HepG2 (cell line): Measurements from ENCODE around the gene ANKS1A. TPM values are rescaled to one million over a fixed set of nuclear protein-coding genes. Genes with fewer than 3 reads are reported as not detected.

Experiments
- ATAC-seq: fragments of 200-7000 bp; cut with Tn5 transposase; 3 replicates; pipeline ENCODE4 v1.9.1; 2020; ENCODE audit warnings: mild to moderate bottlenecking, moderate library complexity
- BruUV-seq: library from RNA; stranded (reverse); fragments of 400-500 nt; replicated peaks from 2 replicates; lab custom pipeline; 2021; lab: Mats Ljungman, UMichigan
- CTCF ChIA-PET: fragments of 300-600 bp; formaldehyde crosslinking; extraction: SDS; loops from one replicate; lab custom pipeline; 2021; ENCODE audit warnings: low total read pairs, inconsistent platforms, low intra/inter-chr PET ratio; lab: Yijun Ruan, JAX
- POLR2A ChIA-PET: fragments of 350-600 bp; sonication (Branson Sonifier 250); formaldehyde crosslinking; loops from one replicate; lab custom pipeline; 2020; ENCODE audit warnings: antibody characterized with exemption, inconsistent platforms; lab: Yijun Ruan, JAX
- DNase-seq: peaks from one replicate; pipeline ENCODE4 v3.0.0-alpha.2; 2015; ENCODE audit warnings: low spot score
- FAIRE-seq: peaks from 3 replicates; lab custom pipeline; 2011; peaks lifted over from hg19 to GRCh38; lab: Jason Lieb, UNC
- H2AFZ ChIP-seq: one replicate; pipeline ENCODE4 v1.6.1; 2011; ENCODE audit warnings: low read length, inconsistent platforms
- H3K27ac ChIP-seq: fragments of 300-600 bp; 3 replicates; pipeline ENCODE4 v1.8.0; 2011; ENCODE audit warnings: mixed run types, mild to moderate bottlenecking, mixed read lengths, low read length, inconsistent platforms; ENCODE audit not compliant: insufficient read depth; ENCODE audit errors: extremely low read length
- H3K27me3 ChIP-seq, 2 experiments: fragments of 200-600 bp in 1 of 2; 2 replicates in 1 of 2; 3 replicates in 1 of 2; pipeline versions ENCODE4 v1.6.0 to v1.8.0; 2011; ENCODE audit warnings: low read length in 2 of 2, mild to moderate bottlenecking in 2 of 2, moderate library complexity in 2 of 2, inconsistent platforms in 1 of 2; ENCODE audit not compliant: insufficient read depth in 2 of 2, control insufficient read depth in 1 of 2
- H3K36me3 ChIP-seq, 2 experiments: fragments of 200-600 bp in 1 of 2; replicated peaks in 1 of 2; 2 replicates in 1 of 2; 3 replicates in 1 of 2; pipeline versions ENCODE4 v1.5.1 to v1.8.0; 2011; ENCODE audit warnings: low read length in 2 of 2, inconsistent platforms in 1 of 2; ENCODE audit not compliant: insufficient read depth in 2 of 2, control insufficient read depth in 1 of 2
- H3K4me1 ChIP-seq: 2 replicates; pipeline ENCODE4 v1.5.1; 2012; ENCODE audit warnings: low read length, inconsistent platforms; ENCODE audit not compliant: insufficient read depth
- H3K4me2 ChIP-seq: 2 replicates; pipeline ENCODE4 v1.6.0; 2011; ENCODE audit warnings: low read depth, low read length, inconsistent platforms
- H3K4me3 ChIP-seq, 3 experiments: fragments of 200-600 bp in 1 of 3; sonication (generic), shearing (Covaris generic) in 1 of 3; replicated peaks in 1 of 3; 2 replicates each; pipeline ENCODE4 v1.5.1; 2011 to 2016; ENCODE audit warnings: low read length in 3 of 3, inconsistent platforms in 2 of 3, low read depth in 2 of 3, mild to moderate bottlenecking in 2 of 3, control low read depth in 1 of 3, mixed read lengths in 1 of 3; ENCODE audit not compliant: insufficient read depth in 1 of 3
- H3K79me2 ChIP-seq: one replicate; pipeline ENCODE4 v1.6.1; 2011; ENCODE audit warnings: low read length, inconsistent platforms; ENCODE audit not compliant: insufficient read depth
- H3K9ac ChIP-seq: 2 replicates; pipeline ENCODE4 v1.6.0; 2011; ENCODE audit warnings: mild to moderate bottlenecking, low read depth, low read length, inconsistent platforms; ENCODE audit not compliant: insufficient read depth
- H3K9me3 ChIP-seq: 2 replicates; pipeline ENCODE4 v1.5.1; 2012; ENCODE audit warnings: mild to moderate bottlenecking, low read length
- H4K20me1 ChIP-seq: 2 replicates; pipeline ENCODE4 v1.6.0; 2011; ENCODE audit warnings: inconsistent platforms, mild to moderate bottlenecking, low read length, moderate library complexity; ENCODE audit not compliant: insufficient read depth
- MATR3 ChIP-seq: sonication (generic); formaldehyde crosslinking; IDR thresholded peaks from 2 replicates; pipeline ENCODE4 v1.4.0; 2020; ENCODE audit warnings: missing genetic modification reagents
- PHF20 ChIP-seq: sonication (generic); formaldehyde crosslinking; IDR thresholded peaks from 2 replicates; pipeline ENCODE4 v1.5.0; 2020; ENCODE audit warnings: mild to moderate bottlenecking, missing genetic modification reagents
- RAD51 ChIP-seq: fragments of 450-650 bp; IDR thresholded peaks from 2 replicates; pipeline ENCODE4 v1.6.1; 2016; ENCODE audit warnings: borderline replicate concordance
- RFXANK ChIP-seq: IDR thresholded peaks from 2 replicates; pipeline ENCODE4 v1.6.1; 2016
- SKI ChIP-seq: fragments of 450-650 bp; IDR thresholded peaks from one replicate; pipeline ENCODE4 v1.6.1; 2018; ENCODE audit warnings: mild to moderate bottlenecking; ENCODE audit not compliant: partially characterized antibody
- ZNF101 ChIP-seq: sonication (generic); formaldehyde crosslinking; IDR thresholded peaks from 2 replicates; pipeline ENCODE4 v1.4.0; 2020; ENCODE audit warnings: mild to moderate bottlenecking, low read depth, missing genetic modification reagents, borderline replicate concordance
- ZNF280D ChIP-seq: sonication (generic); formaldehyde crosslinking; IDR thresholded peaks from 2 replicates; pipeline ENCODE4 v1.5.1; 2020; ENCODE audit warnings: mild to moderate bottlenecking, missing genetic modification reagents
- ZNF441 ChIP-seq: sonication (generic); formaldehyde crosslinking; IDR thresholded peaks from 2 replicates; pipeline ENCODE4 v1.7.0; 2021; ENCODE audit warnings: missing genetic modification reagents, borderline replicate concordance
- ZNF577 ChIP-seq: sonication (generic); formaldehyde crosslinking; IDR thresholded peaks from 2 replicates; pipeline ENCODE4 v1.4.0; 2020; ENCODE audit warnings: mild to moderate bottlenecking, low read depth, missing genetic modification reagents, borderline replicate concordance
- ZNF607 ChIP-seq: sonication (generic); formaldehyde crosslinking; IDR thresholded peaks from 2 replicates; pipeline ENCODE4 v1.5.1; 2020; ENCODE audit warnings: missing genetic modification reagents, mild to moderate bottlenecking, borderline replicate concordance
- ZNF788 ChIP-seq: sonication (generic); formaldehyde crosslinking; IDR thresholded peaks from 2 replicates; pipeline ENCODE4 v1.5.0; 2020; ENCODE audit warnings: mild to moderate bottlenecking, missing genetic modification reagents, borderline replicate concordance
- WGBS: methylation state at CpG from one replicate; pipeline ENCODE4 v1.1.6; 2017; ENCODE audit warnings: low lambda C conversion rate; 5-methylcytosine and 5-hydroxymethylcytosine counted together
- in situ Hi-C: cut with HindIII; loops from 2 replicates; pipeline ENCODE4 v1.10.0; 2017; ENCODE audit warnings: low pct_unique_long_range_greater_than_20kb; ENCODE audit not compliant: extremely low pct_ligation_motif_present
- intact Hi-C: fragments of 100-400 bp; cut with micrococcal nuclease; formaldehyde crosslinking; loops from one replicate; pipeline ENCODE4 v1.10.0; 2022; ENCODE audit not compliant: unreplicated experiment
- polyA plus RNA-seq, 8 experiments: library from polyadenylated mRNA; depleted of rRNA in 3 of 8; stranded (reverse) in 7 of 8; unstranded in 1 of 8; fragments of >200 nt; fragmentation: Illumina TruSeq in 4 of 8; extraction: Trizol in 4 of 8; gene quantifications; 2 replicates each; pipeline versions ENCODE4 v1.2.1 to v1.2.3, GENCODE V29; 2011 to 2016; ENCODE audit warnings: low read depth in 4 of 8, missing spikeins in 1 of 8, mixed read lengths in 1 of 8; ENCODE audit not compliant: insufficient read depth in 1 of 8
- total RNA-seq, 5 experiments: library from RNA; depleted of rRNA; stranded (reverse); fragments of >200 nt; fragmentation: Illumina TruSeq; extraction: Trizol; gene quantifications; 2 replicates each; pipeline ENCODE4 v1.2.3, GENCODE V29; 2016; ENCODE audit warnings: low read depth in 1 of 5
- TF ChIP-seq, protein P1 (sequence below): sonication (generic); formaldehyde crosslinking; conservative IDR thresholded peaks from 2 replicates; pipeline ENCODE4 v1.4.0; 2020; ENCODE audit warnings: missing genetic modification reagents

Gene ANKS1A
- total and polyA plus RNA-seq, 2 of the 13 experiments (the other 11 are each of a cell fraction or from before 2014, with no cell fraction given): 7.2 to 15.1 TPM

DNA sequence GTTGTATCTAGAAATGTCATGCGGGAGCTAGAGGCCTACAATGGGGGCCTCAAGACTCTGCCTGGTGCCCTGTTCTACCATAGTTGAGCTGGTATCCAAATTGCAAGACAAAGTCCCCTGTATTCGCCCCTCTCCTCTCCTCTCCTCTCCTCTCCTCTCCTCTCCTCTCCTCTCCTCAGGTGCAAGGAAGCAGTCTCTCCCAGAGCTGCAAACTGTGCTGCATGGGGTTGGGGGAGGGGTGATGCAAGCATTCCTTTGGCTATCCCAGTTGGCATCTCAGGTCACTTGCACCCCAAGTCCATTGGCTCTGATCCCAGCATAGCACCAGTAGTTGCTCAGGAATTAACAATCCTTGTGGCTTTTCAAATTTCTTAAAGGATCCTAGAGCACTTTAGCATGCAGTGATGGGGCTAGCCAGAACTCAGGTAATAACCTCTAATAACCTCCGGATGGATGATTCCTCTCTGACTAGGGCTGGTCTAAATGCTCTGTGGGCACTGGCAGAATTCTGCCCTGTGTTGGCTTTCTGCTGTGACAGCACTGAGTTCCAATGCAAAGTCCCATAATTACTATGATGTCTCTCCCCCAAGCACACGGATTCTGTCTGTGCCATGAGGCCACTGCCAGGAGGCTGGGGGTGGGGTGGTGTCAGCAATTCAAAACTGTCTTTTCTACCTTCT is 36.5 kb upstream of the ANKS1A start:
- Histone ChIP-seq H2AFZ (no peak overlapping the region), H3K27ac (no peak overlapping the region), H3K79me2 (no peaks in the 10 kb centered on the region), H3K27me3 (no peaks in the 10 kb centered on the region), H4K20me1 (no peaks in the 10 kb centered on the region), H3K36me3 (peaks cover 40 to 76% of the 10 kb centered on the region in 2 experiments), H3K4me3 (no peak overlapping the region), H3K4me2 (no peak overlapping the region), H3K9ac (no peak overlapping the region), H3K4me1 (no peaks in the 10 kb centered on the region), H3K9me3 (no peaks in the 10 kb centered on the region)
- ATAC-seq (no peak), FAIRE-seq (no peak), DNase-seq (no peak)
- in situ Hi-C loops (no loop called here), intact Hi-C loops (no loop called here)
- BruUV-seq: no TSS peak
- 96% methylated on average over 4 of the region's 4 CpGs for WGBS
- TF ChIP-seq, protein P1, sequence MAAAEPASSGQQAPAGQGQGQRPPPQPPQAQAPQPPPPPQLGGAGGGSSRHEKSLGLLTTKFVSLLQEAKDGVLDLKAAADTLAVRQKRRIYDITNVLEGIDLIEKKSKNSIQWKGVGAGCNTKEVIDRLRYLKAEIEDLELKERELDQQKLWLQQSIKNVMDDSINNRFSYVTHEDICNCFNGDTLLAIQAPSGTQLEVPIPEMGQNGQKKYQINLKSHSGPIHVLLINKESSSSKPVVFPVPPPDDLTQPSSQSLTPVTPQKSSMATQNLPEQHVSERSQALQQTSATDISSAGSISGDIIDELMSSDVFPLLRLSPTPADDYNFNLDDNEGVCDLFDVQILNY (CRISPR knock-in tag): no peak
- TF ChIP-seq ZNF788 (CRISPR knock-in tag): no peak
- TF ChIP-seq MATR3 (CRISPR knock-in tag): no peak
- no peak for TF ChIP-seq ZNF280D (CRISPR knock-in tag)
- TF ChIP-seq SKI: no peak
- TF ChIP-seq PHF20: no peak
- no peak for TF ChIP-seq RFXANK (CRISPR knock-in tag)
- no peak for TF ChIP-seq ZNF577
- TF ChIP-seq RAD51: no peak
- no peak for TF ChIP-seq ZNF101 (CRISPR knock-in tag)
- no peak for TF ChIP-seq ZNF607 (CRISPR knock-in tag)
- no peak for TF ChIP-seq ZNF441 (CRISPR knock-in tag)
- POLR2A ChIA-PET: no interaction called here
- CTCF ChIA-PET: no interaction called here
